Stimulated activated CD8-positive, alpha-beta memory T cell treated with anti-CD3 and anti-CD28 coated beads, Interleukin-15, amount 100 ng/mL, for 1 hour (primary cell): ENCODE results near the gene TAX1BP1.

ENCODE experiments used
- DNase-seq: peaks from one replicate; pipeline ENCODE4 v3.0.0-alpha.2; 2020; ENCODE audit warnings: low read depth

Gene TAX1BP1

GRCh38 chr7:27781188-27781587 is 41.2 kb downstream of the TAX1BP1 start:
- DNase-seq = no peak

- no peak for DNase-seq
These were observed 42.9 kb downstream of the TAX1BP1 start for GRCh38 chr7:27782849-27783248.

- DNase-seq = no peak
These were observed 44.6 kb downstream of the TAX1BP1 start for GRCh38 chr7:27784399-27785053.

GRCh38 chr7:27788437-27788836 is 48.5 kb downstream of the TAX1BP1 start:
- no peak for DNase-seq

GRCh38 chr7:27793780-27794179 is 53.8 kb downstream of the TAX1BP1 start:
- DNase-seq = no peak

- no peak for DNase-seq
These were observed 56.0 kb downstream of the TAX1BP1 start for GRCh38 chr7:27795977-27796376.

GRCh38 chr7:27799212-27799611 is 59.2 kb downstream of the TAX1BP1 start:
- DNase-seq = no peak

- DNase-seq = no peak
These were observed 63.0 kb downstream of the TAX1BP1 start for GRCh38 chr7:27802999-27803398.

GRCh38 chr7:27804139-27804538 is 64.2 kb downstream of the TAX1BP1 start:
- DNase-seq = no peak

GRCh38 chr7:27808626-27809025 is 68.7 kb downstream of the TAX1BP1 start:
- no peak for DNase-seq

- no peak for DNase-seq
These were observed 70.2 kb downstream of the TAX1BP1 start for GRCh38 chr7:27810186-27810585.

GRCh38 chr7:27812706-27813105 is 72.7 kb downstream of the TAX1BP1 start:
- no peak for DNase-seq

GRCh38 chr7:27822245-27822644 is 82.3 kb downstream of the TAX1BP1 start:
- no peak for DNase-seq

- no peak for DNase-seq
These were observed 85.9 kb downstream of the TAX1BP1 start for GRCh38 chr7:27825891-27826290.

- no peak for DNase-seq
These were observed 86.4 kb downstream of the TAX1BP1 start for GRCh38 chr7:27826357-27826756.

GRCh38 chr7:27834179-27834921 is 94.4 kb downstream of the TAX1BP1 start:
- no peak for DNase-seq

- DNase-seq = no peak
These were observed 95.4 kb downstream of the TAX1BP1 start for GRCh38 chr7:27835376-27835775.

- DNase-seq = no peak
These were observed 96.6 kb downstream of the TAX1BP1 start for GRCh38 chr7:27836536-27836935.

GRCh38 chr7:27839099-27839498 is 99.1 kb downstream of the TAX1BP1 start:
- DNase-seq = no peak

- DNase-seq = no peak
These were observed 100.4 kb downstream of the TAX1BP1 start for GRCh38 chr7:27840313-27840712.

- DNase-seq = no peak
These were observed 100.9 kb downstream of the TAX1BP1 start for GRCh38 chr7:27840760-27841364.

GRCh38 chr7:27842094-27842692 is 102.2 kb downstream of the TAX1BP1 start:
- no peak for DNase-seq

- DNase-seq = no peak
These were observed 102.9 kb downstream of the TAX1BP1 start for GRCh38 chr7:27842851-27843250.
